Right cardiac atrium (tissue), 5 donors: ENCODE data around the gene DOCK2. TPM values are rescaled to one million over a fixed set of nuclear protein-coding genes. Genes with fewer than 3 reads are reported as not detected.

ENCODE experiments used
- ATAC-seq, 2 donors: fragments of 200-7000 bp; cut with Tn5 transposase; one replicate each; pipeline versions ENCODE4 v1.8.0 to v1.9.1; 2020; ENCODE audit warnings: moderate library complexity in 2 of 2, mild to moderate bottlenecking in 1 of 2
- DNase-seq, 3 donors: peaks; one replicate each; pipeline ENCODE4 v3.0.0-alpha.2; 2020
- H3K27ac ChIP-seq: one replicate; pipeline ENCODE4 v1.5.1; 2013; ENCODE audit warnings: mild to moderate bottlenecking, low read length, control low read depth, moderate library complexity
- H3K27me3 ChIP-seq: one replicate; pipeline ENCODE4 v1.6.1; 2013; ENCODE audit not compliant: control insufficient read depth, insufficient read depth
- H3K4me1 ChIP-seq: one replicate; pipeline ENCODE4 v1.6.1; 2013; ENCODE audit warnings: low read length; ENCODE audit not compliant: control insufficient read depth, insufficient read depth
- H3K4me3 ChIP-seq: one replicate; pipeline ENCODE4 v1.5.1; 2013; ENCODE audit warnings: low read length, control low read depth
- H3K9me3 ChIP-seq: one replicate; pipeline ENCODE4 v1.6.1; 2013; ENCODE audit warnings: low read length; ENCODE audit not compliant: control insufficient read depth
- WGBS: extraction: QIAGEN DNeasy Blood & Tissue Kit; methylation state at CpG from one replicate; pipeline ENCODE4 v1.1.7; 2013; 5-methylcytosine and 5-hydroxymethylcytosine counted together
- intact Hi-C, 4 donors: fragments of 100-400 bp; cut with DNase I; formaldehyde crosslinking; loops; one replicate each; pipeline versions ENCODE4 v1.11.0 to v1.14.0; 2022 to 2023
- polyA plus RNA-seq: library from polyadenylated mRNA; stranded (reverse); fragments of 200-250 nt; gene quantifications from one replicate; pipeline ENCODE4 v1.2.3, GENCODE V29; 2013
- total RNA-seq, 4 donors: library from RNA; stranded (reverse); fragmentation: NEBNext Ultra II Directional; extraction: Animal tissue kit (Norgen Biotek cat#: 25700); gene quantifications; one replicate each; pipeline ENCODE4 v1.2.1, GENCODE V29; 2021
- donor health status: healthy with polysubstance abuse.
- donor health status: DM: no; HTN: yes; CAD: no.
- donor health status: DM: no; HTN: no; CAD: no.
- donor health status: DM: no; HTN: yes; CAD: no; lungs with severe emphysema.
- donor health status: DM: yes; HTN: yes; CAD: no.

DOCK2 gene
- total and polyA plus RNA-seq, 5 donors = 1.00 to 14.2 (median 9.6) TPM

DNA sequence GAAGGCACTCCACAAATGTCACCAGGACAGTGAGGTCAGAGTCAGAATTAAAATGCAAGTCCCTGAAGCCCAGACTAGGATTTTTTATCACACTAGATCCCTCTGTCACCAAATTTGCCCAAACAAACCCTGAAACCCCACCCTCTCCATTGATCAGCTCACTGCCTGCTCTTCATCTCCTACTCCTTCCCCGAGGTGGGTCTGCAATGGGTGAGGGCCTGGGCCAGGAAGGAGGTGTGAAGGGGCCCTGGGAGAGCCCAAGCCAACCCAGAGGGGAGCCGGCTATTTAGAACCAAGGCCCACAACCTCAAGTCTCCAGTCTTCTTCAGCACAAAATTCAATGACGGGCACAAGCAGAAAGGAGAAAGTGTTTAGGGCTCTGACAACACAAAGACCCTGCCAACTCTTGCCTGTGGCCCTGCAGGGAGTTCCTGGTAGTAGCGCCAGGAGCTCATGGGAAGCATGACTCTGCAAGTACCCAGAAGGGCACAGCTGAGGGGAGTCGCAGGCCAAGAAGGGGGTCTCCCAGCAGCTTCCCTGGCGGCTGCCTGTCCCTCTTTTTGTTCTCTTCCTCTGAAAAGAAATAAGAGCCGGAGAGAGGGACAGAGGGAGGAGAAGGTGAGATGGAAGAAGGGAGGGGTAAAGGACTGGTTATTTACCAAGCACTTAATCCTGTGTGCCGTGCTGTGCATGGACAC lies 474.2 kb downstream of the DOCK2 start:
- intact Hi-C loops = no loop called here
- Histone ChIP-seq H3K4me3 (no peak overlapping the region), H3K4me1 (no peaks in the 10 kb centered on the region), H3K27ac (no peak overlapping the region), H3K9me3 (no peaks in the 10 kb centered on the region), H3K27me3 (no peaks in the 10 kb centered on the region)
- 77% methylated on average over 8 of the region's 8 CpGs for WGBS
- DNase-seq (no peak), ATAC-seq (no peak)

GRCh38 chr5:170112876-170113521 lies 475.9 kb downstream of the DOCK2 start:
- Histone ChIP-seq H3K4me3 (no peak overlapping the region), H3K27ac (no peak overlapping the region), H3K4me1 (no peaks in the 10 kb centered on the region), H3K27me3 (no peaks in the 10 kb centered on the region), H3K9me3 (no peaks in the 10 kb centered on the region)
- DNase-seq (no peak), ATAC-seq (no peak)
- intact Hi-C loops = no loop called here
- 62% methylated on average over 6 of the region's 6 CpGs for WGBS

GRCh38 chr5:170113522-170113900 lies 476.4 kb downstream of the DOCK2 start:
- Histone ChIP-seq H3K4me3 (no peak overlapping the region), H3K27me3 (no peaks in the 10 kb centered on the region), H3K27ac (no peak overlapping the region), H3K9me3 (no peaks in the 10 kb centered on the region), H3K4me1 (no peaks in the 10 kb centered on the region)
- ATAC-seq (no peak), DNase-seq (no peak)
- intact Hi-C loops = no loop called here
- 73% methylated on average over 3 of the region's 3 CpGs for WGBS

DNA sequence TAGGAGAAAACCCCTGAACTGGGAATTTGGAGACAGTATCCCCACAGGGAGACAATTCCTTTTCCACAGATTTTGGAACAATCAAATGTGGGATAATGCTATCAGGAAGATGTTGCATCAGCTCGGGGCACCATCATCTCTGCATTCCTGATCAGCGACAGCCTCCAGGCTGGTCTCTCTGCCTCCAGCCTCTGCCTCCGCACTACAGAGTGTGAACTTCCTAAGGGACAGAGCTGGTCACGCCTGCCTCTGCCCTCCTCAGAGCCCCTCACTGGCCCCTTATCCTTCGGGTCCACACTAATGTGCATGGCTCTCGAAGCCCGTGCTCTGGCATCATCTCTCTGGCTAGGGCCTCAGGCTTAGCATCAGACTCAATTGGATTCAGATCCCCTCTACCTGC lies 477.2 kb downstream of the DOCK2 start:
- intact Hi-C loops = no loop called here
- H3K9me3 ChIP-seq = no peaks in the 10 kb centered on the region
- no peak overlapping the region for H3K4me3 ChIP-seq
- 78% methylated on average over 7 of the region's 7 CpGs for whole genome bisulfite sequencing
- DNase-seq (no peak), ATAC-seq (no peak)
- no peaks in the 10 kb centered on the region for H3K4me1 ChIP-seq
- H3K27me3 ChIP-seq = no peaks in the 10 kb centered on the region
- H3K27ac ChIP-seq = no peak overlapping the region

DNA sequence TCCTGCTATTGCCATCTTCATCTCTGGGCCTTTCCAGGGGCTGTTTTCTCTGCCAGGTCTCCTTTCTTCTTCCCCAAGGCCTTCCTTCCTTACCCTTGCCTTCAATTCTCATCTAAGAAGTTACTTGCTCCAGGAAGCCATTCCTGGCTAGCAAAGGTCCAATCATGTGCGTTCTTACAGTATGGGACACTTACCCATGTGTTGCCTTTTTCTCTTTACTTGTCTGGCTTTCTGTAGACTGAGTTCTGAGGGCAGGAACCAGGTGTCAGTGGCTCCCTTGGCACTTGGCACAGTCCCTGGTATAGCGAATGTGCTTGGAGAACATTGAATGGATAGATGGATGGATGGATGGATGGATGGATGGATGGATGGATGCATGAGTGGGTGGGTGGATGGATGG lies 478.9 kb downstream of the DOCK2 start:
- no peak for ATAC-seq
- no peak overlapping the region for H3K27ac ChIP-seq

GRCh38 chr5:170117736-170118135 lies 480.7 kb downstream of the DOCK2 start:
- Histone ChIP-seq H3K27me3 (no peaks in the 10 kb centered on the region), H3K4me1 (no peaks in the 10 kb centered on the region), H3K9me3 (no peaks in the 10 kb centered on the region), H3K4me3 (no peak overlapping the region), H3K27ac (no peak overlapping the region)
- DNase-seq = no peak
- no peak for ATAC-seq
- 91% methylated on average over 2 of the region's 2 CpGs for WGBS
- intact Hi-C loops = no loop called here

More for the DNA sequence above, 478.9 kb downstream of the DOCK2 start:
- no peaks in the 10 kb centered on the region for H3K9me3 ChIP-seq
- no peaks in the 10 kb centered on the region for H3K27me3 ChIP-seq
- 89% methylated on average over 2 of the region's 2 CpGs for WGBS
- no peak for DNase-seq
- intact Hi-C loops = no loop called here
- no peaks in the 10 kb centered on the region for H3K4me1 ChIP-seq
- H3K4me3 ChIP-seq = no peak overlapping the region

DNA sequence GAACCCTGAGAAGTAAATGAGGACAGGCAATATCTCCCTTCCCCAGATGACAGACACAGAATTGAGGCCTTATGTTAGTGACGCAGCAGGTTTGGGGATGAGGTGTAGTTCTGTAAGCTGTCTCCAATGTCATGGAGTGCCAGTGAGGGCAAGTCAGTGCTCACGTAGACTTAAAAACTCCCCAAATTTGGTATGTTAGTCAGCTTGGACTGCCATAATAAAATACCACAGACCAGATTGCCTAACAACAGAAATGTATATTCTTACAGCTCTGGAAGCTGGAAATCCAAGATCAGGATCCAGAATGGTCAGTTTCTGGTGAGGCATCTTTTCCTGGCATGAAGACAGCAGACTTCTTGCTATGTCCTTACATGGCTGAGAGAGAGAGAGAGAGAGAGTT lies 483.5 kb downstream of the DOCK2 start:
- Histone ChIP-seq H3K27ac (no peak overlapping the region), H3K4me1 (no peaks in the 10 kb centered on the region), H3K4me3 (no peak overlapping the region), H3K9me3 (no peaks in the 10 kb centered on the region), H3K27me3 (no peaks in the 10 kb centered on the region)
- WGBS = 92% methylated on average over 2 of the region's 2 CpGs
- intact Hi-C loops = no loop called here
- DNase-seq (no peak), ATAC-seq (no peak)

DNA sequence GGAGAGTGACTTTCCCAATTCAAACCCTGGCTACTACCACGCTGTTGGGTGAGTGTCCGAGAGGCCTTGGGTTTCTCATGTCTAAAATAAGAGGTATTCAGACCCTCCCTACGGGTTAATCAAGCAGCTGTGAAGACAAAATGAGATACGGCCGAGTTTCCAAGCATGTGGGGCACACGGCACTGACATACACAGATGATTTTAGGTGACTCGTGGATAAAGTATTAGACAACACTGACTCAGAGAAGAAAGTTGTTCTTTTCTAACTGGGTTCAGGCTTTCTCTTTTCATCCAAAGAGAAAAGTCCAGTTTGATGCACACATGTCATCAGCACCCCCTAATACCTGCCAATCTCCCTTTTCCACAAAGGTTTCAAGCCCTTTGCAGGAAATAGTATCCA lies 484.2 kb downstream of the DOCK2 start:
- intact Hi-C loops = no loop called here
- ATAC-seq (no peak), DNase-seq (no peak)
- no peaks in the 10 kb centered on the region for H3K27me3 ChIP-seq
- H3K4me1 ChIP-seq = no peaks in the 10 kb centered on the region
- no peak overlapping the region for H3K4me3 ChIP-seq
- H3K9me3 ChIP-seq = no peaks in the 10 kb centered on the region
- WGBS = 69% methylated on average over 7 of the region's 7 CpGs
- H3K27ac ChIP-seq = no peak overlapping the region

- Histone ChIP-seq H3K27ac (no peak overlapping the region), H3K9me3 (no peaks in the 10 kb centered on the region), H3K4me3 (no peak overlapping the region), H3K4me1 (no peaks in the 10 kb centered on the region), H3K27me3 (no peaks in the 10 kb centered on the region)
- WGBS = 75% methylated on average over 1 of the region's 1 CpG
- ATAC-seq (no peak), DNase-seq (no peak)
- intact Hi-C loops = no loop called here
Observed at GRCh38 chr5:170126061-170126460, 489.0 kb downstream of the DOCK2 start.

DNA sequence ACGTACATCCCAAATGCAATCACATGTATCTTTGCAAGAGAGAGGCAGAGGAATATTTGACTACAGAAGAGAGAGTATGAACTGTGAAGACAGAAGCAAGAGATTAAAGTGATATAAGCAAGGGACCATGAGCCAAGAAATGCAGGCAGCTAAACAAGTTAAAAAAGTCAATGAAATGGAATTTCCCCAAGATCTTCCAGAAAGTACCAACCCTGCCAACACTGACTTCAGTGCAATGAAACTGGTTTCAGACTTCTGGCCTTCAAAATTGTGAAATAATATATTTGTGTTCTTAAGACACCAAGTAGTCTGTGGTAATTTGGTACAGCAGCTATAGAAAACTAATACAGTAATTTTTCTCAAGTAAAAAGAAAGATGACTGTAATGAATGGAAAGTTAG lies 489.6 kb downstream of the DOCK2 start:
- Histone ChIP-seq H3K27me3 (no peaks in the 10 kb centered on the region), H3K27ac (no peak overlapping the region), H3K4me1 (no peaks in the 10 kb centered on the region), H3K4me3 (no peak overlapping the region), H3K9me3 (no peaks in the 10 kb centered on the region)
- intact Hi-C loops = no loop called here
- DNase-seq = no peak
- WGBS = 78% methylated on average over 1 of the region's 1 CpG
- ATAC-seq = no peak

GRCh38 chr5:170131235-170131634 lies 494.2 kb downstream of the DOCK2 start:
- Histone ChIP-seq H3K4me1 (no peaks in the 10 kb centered on the region), H3K27me3 (no peaks in the 10 kb centered on the region), H3K4me3 (no peak overlapping the region), H3K9me3 (no peaks in the 10 kb centered on the region), H3K27ac (no peak overlapping the region)
- DNase-seq = no peak
- no peak for ATAC-seq
- intact Hi-C loops = no loop called here
- WGBS = 87% methylated on average over 3 of the region's 3 CpGs
